RWPE2 (cell line): ENCODE data around the gene FDX1.
"Not testable (repeated sequence)": the region's sequence is repeated elsewhere in the genome, so short reads cannot be mapped to it uniquely, and the experiment has no call there.

Experiments used
- ATAC-seq: fragments of 200-7000 bp; cut with Tn5 transposase; 3 replicates; pipeline ENCODE4 v1.9.1; 2021; ENCODE audit warnings: low read depth
- DNase-seq: peaks from one replicate; pipeline ENCODE4 v3.0.0-alpha.2; 2020; ENCODE audit warnings: low spot score
- H3K27ac ChIP-seq: fragments of 450-650 bp; 2 replicates; pipeline ENCODE4 v1.5.1; 2017; ENCODE audit warnings: mild to moderate bottlenecking; ENCODE audit not compliant: poor library complexity, severe bottlenecking
- H3K27me3 ChIP-seq: fragments of 250-450 bp; sonication (Bioruptor Pico); 2 replicates; pipeline ENCODE4 v1.5.1; 2021; ENCODE audit warnings: mild to moderate bottlenecking, moderate library complexity; ENCODE audit not compliant: insufficient read depth, poor library complexity, severe bottlenecking
- H3K36me3 ChIP-seq: fragments of 250-450 bp; sonication (Bioruptor Pico); 2 replicates; pipeline ENCODE4 v1.5.1; 2020; ENCODE audit warnings: low read depth, mild to moderate bottlenecking, moderate library complexity
- H3K4me1 ChIP-seq: fragments of 250-450 bp; sonication (Bioruptor Pico); 2 replicates; pipeline ENCODE4 v1.5.1; 2021; ENCODE audit warnings: mild to moderate bottlenecking, moderate library complexity; ENCODE audit not compliant: insufficient read depth, poor library complexity, severe bottlenecking
- H3K4me3 ChIP-seq: fragments of 250-450 bp; sonication (Bioruptor Pico); 2 replicates; pipeline ENCODE4 v1.5.1; 2021; ENCODE audit warnings: mild to moderate bottlenecking, moderate library complexity; ENCODE audit not compliant: severe bottlenecking
- H3K9me3 ChIP-seq: fragments of 250-450 bp; sonication (Bioruptor Pico); 2 replicates; pipeline ENCODE4 v1.5.1; 2021; ENCODE audit warnings: mild to moderate bottlenecking, moderate library complexity; ENCODE audit not compliant: severe bottlenecking
- TF ChIP-seq, protein P1 (sequence below): fragments of 450-650 bp; IDR thresholded peaks from one replicate; pipeline ENCODE4 v1.5.1; 2017; ENCODE audit warnings: mild to moderate bottlenecking, moderate library complexity; ENCODE audit not compliant: poor library complexity, severe bottlenecking

FDX1 gene, protein sequence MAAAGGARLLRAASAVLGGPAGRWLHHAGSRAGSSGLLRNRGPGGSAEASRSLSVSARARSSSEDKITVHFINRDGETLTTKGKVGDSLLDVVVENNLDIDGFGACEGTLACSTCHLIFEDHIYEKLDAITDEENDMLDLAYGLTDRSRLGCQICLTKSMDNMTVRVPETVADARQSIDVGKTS

DNA sequence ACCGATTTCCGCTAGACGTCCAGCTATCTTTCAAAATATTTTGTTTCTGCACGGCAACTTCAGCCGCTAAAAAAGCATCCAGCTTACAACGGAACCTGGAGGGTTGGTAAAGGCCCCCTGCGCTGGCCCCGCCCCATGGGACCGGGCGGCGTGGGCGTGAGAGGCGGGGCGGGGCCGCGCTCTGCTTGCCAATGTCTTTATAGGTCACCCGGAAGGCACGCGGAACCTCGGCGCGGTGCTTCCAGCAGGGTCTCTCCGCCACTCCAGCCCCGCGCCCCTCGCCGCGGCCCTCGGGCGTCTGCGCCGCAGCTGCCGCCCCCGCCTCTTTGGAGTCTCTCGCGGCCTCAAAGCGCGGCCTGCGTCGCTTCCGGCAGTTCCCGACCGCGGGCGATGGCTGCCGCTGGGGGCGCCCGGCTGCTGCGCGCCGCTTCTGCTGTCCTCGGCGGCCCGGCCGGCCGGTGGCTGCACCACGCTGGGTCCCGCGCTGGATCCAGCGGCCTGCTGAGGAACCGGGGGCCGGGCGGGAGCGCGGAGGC is at the start of gene FDX1:
FDX1 (plus strand) TSS at position 218 of the 536 bp plus-strand sequence; CDS start at position 391, 173 bp downstream.
- Histone ChIP-seq H3K36me3 (no peaks in the 10 kb centered on the region), H3K27ac (peak within 1 kb of the TSS; percentile 58), H3K4me3 (peak within 1 kb of the TSS; percentile 93), H3K4me1 (peaks cover 11% of the 10 kb centered on the region), H3K27me3 (no peaks in the 10 kb centered on the region), H3K9me3 (no peaks in the 10 kb centered on the region)
- ATAC-seq, result peak; percentile 85
- DNase-seq, result peak; percentile 61
- TF ChIP-seq, protein P1, sequence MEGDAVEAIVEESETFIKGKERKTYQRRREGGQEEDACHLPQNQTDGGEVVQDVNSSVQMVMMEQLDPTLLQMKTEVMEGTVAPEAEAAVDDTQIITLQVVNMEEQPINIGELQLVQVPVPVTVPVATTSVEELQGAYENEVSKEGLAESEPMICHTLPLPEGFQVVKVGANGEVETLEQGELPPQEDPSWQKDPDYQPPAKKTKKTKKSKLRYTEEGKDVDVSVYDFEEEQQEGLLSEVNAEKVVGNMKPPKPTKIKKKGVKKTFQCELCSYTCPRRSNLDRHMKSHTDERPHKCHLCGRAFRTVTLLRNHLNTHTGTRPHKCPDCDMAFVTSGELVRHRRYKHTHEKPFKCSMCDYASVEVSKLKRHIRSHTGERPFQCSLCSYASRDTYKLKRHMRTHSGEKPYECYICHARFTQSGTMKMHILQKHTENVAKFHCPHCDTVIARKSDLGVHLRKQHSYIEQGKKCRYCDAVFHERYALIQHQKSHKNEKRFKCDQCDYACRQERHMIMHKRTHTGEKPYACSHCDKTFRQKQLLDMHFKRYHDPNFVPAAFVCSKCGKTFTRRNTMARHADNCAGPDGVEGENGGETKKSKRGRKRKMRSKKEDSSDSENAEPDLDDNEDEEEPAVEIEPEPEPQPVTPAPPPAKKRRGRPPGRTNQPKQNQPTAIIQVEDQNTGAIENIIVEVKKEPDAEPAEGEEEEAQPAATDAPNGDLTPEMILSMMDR, result peak; percentile 83

DNA sequence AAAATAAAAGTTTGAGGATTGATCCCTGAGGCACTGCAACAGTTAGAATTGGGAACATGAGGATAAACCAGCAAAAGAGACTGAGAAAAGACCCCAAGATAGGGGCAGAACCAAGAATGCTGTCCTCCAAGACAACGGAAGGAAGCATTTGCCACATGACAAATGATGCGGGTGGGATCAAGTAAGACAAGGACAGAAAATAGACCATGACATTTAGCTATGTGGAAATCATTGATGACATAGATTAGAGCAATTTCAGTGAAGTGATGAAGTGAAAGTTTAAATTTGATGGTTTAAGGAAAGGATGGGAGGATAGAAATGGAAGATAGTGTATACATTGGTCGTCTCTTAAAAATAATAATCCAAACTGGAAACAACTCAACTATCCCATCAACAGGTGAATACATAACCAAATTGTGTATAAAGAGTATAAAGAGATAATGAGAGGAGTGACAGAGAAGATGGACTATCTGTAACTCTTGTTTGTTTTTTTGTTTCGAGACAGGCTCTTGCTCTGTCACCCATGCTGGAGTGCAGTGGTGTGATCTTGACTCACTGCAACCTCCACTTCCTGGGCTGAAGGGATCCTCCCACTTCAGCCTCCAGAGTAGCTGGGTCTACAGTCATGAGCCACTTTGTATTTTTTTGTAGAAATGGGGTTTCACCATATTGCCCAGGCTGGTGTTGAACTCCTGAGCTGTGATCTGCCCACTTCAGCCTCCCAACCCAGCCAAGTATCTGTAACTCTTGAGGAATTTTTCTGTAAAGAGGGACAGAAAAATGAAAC is 48.7 kb upstream of the FDX1 start:
- H3K27ac ChIP-seq, result no peak overlapping the region
- no peaks in the 10 kb centered on the region for H3K27me3 ChIP-seq
- no peak for DNase-seq
- H3K4me1 ChIP-seq, result peaks cover 3% of the 10 kb centered on the region
- H3K9me3 ChIP-seq, result no peaks in the 10 kb centered on the region
- no peaks in the 10 kb centered on the region for H3K36me3 ChIP-seq
- H3K4me3 ChIP-seq, result no peak overlapping the region
- no peak for ATAC-seq
- TF ChIP-seq, protein P1, result no peak

DNA sequence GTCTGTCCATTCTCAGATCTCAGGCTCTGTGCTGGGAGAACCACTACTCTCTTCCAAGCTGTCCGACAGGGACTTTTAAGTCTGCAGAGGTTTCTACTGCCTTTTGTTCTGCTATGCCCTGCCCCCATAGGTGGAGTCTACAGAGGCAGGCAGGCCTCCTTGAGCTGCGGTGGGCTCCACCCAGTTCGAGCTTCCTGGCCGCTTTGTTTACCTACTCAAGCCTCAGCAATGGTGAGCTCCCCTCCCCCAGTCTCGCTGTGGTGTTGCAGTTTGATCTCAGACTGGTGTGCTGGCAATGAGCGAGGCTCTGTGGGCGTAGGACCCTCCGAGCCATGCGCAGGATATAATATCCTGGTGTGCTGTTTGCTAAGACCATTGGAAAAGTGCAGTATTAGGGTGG is 41.5 kb upstream of the FDX1 start:
- not testable (repeated sequence) for H3K4me3 ChIP-seq, H3K9me3 ChIP-seq, ATAC-seq, H3K27me3 ChIP-seq, DNase-seq, H3K27ac ChIP-seq, H3K36me3 ChIP-seq, H3K4me1 ChIP-seq

DNA sequence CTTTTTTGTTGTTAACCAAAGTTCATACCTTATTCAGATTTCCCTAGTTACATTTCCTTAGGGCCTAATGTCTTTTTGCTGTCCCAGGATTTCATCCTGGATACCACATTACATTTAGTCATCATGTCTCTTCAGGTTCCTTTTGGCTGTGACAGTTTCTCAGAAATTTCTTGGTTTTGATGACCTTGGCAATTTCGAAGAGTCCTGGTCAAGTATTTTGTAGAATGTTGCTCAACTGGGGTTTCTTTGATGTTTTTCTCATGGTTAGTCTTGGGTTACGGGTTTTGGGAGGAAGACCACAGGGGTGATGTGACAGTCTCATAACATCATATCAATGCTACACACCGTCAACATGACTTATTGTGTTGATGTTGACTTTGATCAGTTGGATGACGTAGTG is 39.8 kb upstream of the FDX1 start:
- no peak for ATAC-seq
- H3K27ac ChIP-seq, result no peak overlapping the region
- no peaks in the 10 kb centered on the region for H3K4me1 ChIP-seq
- TF ChIP-seq, protein P1, result no peak
- DNase-seq, result no peak
- H3K36me3 ChIP-seq, result no peaks in the 10 kb centered on the region
- H3K27me3 ChIP-seq, result no peaks in the 10 kb centered on the region
- no peak overlapping the region for H3K4me3 ChIP-seq
- H3K9me3 ChIP-seq, result no peaks in the 10 kb centered on the region

DNA sequence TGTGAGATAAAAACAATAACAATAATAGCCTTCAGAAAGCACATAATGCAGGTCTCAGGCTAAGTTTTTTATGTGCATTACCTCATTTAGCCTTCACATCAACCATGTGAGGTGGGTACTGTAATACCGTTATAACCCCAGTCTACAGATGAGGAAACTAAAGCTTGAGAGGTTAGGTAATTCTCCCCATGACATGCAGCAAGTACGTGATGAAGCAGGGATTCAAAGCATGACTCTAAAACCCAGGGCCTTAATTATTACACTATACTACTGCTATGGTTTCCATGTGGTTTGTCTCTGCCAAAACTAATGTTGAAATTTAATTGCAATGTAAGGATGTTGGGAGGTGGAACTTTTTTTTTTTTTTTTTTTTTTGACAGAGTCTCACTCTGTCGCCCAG is 37.7 kb upstream of the FDX1 start:
- no peak for DNase-seq
- H3K36me3 ChIP-seq, result no peaks in the 10 kb centered on the region

DNA sequence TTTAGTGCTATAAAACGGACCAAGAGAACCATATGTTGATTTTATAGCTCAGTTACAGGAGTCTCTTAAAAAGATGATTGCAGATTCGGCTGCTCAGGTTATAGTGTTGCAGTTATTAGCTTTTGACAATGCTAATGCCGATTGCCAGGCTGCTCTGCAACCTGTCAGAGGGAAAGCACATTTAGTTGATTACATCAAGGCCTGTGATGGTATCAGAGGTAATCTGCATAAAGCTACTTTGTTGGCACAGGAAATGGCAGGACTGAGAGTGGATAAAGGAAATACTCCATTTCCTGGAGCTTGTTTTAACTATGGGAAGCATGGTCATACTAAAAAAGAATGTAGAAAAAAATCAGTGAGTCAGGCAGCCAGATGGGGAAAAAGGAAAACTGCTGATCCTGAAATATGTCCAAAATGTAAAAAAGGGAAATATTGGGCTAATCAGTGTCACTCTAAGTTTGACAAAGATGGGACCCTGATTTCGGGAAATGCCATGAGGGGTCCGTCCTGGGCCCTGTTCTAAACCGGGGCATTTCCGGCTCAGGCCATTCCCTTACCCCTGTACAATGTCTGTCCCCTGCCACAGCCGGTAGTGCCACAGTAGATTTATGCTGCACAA is 32.0 kb upstream of the FDX1 start:
- not testable (repeated sequence) for H3K4me3 ChIP-seq, H3K27me3 ChIP-seq, H3K36me3 ChIP-seq, H3K4me1 ChIP-seq, H3K9me3 ChIP-seq, ATAC-seq, H3K27ac ChIP-seq, DNase-seq

More for the DNA sequence above, 37.7 kb upstream of the FDX1 start:
- Histone ChIP-seq H3K27me3 (no peaks in the 10 kb centered on the region), H3K4me3 (no peak overlapping the region), H3K4me1 (no peaks in the 10 kb centered on the region), H3K27ac (no peak overlapping the region), H3K9me3 (no peaks in the 10 kb centered on the region)
- ATAC-seq, result no peak
- TF ChIP-seq, protein P1, result no peak

DNA sequence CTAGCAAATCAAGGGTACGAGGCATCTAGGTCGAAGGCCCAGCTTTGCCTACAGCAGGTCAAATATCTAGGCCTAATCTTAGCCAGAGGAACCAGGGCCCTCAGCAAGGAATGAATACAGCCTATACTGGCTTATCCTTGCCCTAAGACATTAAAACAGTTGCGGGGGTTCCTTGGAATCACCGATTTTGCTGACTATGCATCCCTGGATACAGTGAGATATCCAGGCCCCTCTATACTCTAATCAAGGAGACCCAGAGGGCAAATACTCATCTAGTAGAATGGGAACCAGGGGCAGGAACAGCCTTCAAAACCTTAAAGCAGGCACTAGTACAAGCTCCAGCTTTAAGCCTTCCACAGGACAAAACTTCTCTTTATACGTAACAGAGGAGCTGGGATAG is 26.2 kb upstream of the FDX1 start:
- ATAC-seq, H3K27ac ChIP-seq, H3K4me3 ChIP-seq, H3K4me1 ChIP-seq, H3K36me3 ChIP-seq, H3K27me3 ChIP-seq, DNase-seq, H3K9me3 ChIP-seq: not testable (repeated sequence)

DNA sequence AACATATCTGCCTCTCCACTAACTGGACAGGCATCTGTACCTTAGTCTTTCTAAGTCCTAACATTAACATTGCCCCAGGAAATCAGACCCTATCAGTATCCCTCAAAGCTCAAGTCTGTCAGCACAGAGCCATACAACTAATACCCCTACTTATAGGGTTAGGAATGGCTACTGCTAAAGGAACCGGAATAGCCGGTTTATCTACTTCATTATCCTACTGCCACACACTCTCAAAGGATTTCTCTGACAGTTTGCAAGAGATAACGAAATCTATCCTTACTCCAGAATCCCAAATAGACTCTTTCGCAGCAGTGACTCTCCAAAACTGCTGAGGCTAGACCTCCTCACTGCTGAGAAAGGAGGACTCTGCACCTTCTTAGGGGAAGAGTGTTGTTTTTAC is 24.1 kb upstream of the FDX1 start:
- H3K27ac ChIP-seq, DNase-seq: not testable (repeated sequence)

More for the DNA sequence above, 24.1 kb upstream of the FDX1 start:
- not testable (repeated sequence) for H3K9me3 ChIP-seq, H3K4me3 ChIP-seq, ATAC-seq, H3K36me3 ChIP-seq, H3K27me3 ChIP-seq, H3K4me1 ChIP-seq
